Activated T-helper 1 cell treated with anti-CD3 and anti-CD28 coated beads, Interleukin-2, amount 50 U/mL, for 16 hours (primary cell): ENCODE data around the gene PAQR4.

Experiments
- DNase-seq, 2 donors: peaks; one replicate each; pipeline ENCODE4 v3.0.0-alpha.2; 2020; ENCODE audit warnings: low read depth in 1 of 2, low spot score in 1 of 2

Gene PAQR4

GRCh38 chr16:2964475-2965336 lies 4.4 kb upstream of the PAQR4 start:
- DNase-seq, result no peak

DNA sequence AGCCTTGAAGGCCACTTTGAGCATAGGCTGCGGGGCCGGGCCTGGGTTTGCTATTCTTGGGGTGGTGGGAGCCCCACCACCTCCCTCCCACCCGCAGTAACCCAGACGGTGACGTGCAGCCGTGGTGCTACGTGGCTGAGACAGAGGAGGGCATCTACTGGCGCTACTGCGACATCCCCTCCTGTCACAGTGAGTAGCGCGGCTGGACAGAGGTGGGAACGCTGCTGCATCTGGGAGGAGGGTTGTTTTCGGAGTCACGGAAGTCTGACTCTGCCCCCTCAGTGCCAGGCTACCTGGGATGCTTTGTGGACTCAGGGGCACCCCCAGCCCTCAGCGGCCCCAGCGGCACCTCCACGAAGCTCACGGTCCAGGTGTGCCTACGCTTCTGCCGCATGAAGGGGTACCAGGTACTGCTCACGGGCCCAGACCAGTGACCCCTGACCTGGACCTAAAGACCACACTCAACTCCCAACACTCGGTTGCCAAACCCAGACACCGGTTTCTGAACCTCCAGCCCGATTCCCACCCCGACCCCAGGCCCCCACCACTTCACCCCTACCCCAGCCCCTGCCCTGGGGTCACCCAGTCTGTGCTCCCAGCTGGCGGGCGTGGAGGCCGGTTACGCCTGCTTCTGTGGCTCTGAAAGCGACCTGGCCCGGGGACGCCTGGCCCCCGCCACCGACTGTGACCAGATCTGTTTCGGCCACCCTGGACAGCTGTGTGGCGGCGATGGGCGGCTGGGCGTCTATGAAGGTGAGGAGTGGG lies 2.9 kb upstream of the PAQR4 start:
- DNase-seq, result no peak

GRCh38 chr16:2966808-2967191 lies 2.3 kb upstream of the PAQR4 start:
- no peak for DNase-seq

DNA sequence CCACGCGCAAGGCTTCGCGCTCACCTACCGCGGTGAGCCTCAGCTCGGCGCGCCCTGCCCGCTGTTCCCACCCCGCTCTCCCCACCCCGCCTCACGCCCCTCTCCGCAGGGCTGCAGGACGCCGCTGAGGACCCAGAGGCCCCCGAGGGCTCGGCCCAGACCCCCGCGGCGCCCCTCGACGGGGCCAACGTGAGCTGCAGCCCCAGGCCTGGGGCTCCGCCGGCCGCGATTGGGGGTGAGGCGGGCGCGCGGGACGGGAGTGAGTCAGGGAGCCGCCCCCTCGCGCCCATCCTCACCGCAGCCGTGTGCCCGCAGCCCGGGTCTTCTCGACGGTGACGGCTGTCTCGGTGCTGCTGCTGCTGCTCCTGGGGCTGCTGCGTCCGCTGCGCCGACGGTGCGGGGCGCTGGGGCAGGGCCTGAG lies 1.9 kb upstream of the PAQR4 start:
- DNase-seq, result no peak

GRCh38 chr16:2967721-2968161 lies 1.4 kb upstream of the PAQR4 start:
- no peak for DNase-seq

DNA sequence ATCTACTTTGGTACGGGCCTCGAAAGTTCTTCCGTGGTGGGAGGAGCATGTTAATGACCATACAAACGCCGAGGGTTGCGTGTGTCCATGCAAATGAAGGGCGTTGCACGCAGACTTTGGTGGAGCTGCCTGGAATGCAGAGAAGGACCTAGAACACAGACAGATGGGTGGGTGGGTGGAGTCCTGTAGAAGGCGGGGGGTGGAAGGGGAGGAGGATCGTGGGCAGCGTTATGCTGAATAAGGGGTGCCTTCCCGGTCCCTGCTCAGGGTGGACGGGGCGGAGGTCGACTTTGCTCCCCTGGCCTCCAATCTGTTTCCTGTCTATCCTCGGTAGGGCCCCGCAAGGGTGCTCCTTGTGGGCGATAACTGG lies 795 bp upstream of the PAQR4 start:
- no peak for DNase-seq

DNA sequence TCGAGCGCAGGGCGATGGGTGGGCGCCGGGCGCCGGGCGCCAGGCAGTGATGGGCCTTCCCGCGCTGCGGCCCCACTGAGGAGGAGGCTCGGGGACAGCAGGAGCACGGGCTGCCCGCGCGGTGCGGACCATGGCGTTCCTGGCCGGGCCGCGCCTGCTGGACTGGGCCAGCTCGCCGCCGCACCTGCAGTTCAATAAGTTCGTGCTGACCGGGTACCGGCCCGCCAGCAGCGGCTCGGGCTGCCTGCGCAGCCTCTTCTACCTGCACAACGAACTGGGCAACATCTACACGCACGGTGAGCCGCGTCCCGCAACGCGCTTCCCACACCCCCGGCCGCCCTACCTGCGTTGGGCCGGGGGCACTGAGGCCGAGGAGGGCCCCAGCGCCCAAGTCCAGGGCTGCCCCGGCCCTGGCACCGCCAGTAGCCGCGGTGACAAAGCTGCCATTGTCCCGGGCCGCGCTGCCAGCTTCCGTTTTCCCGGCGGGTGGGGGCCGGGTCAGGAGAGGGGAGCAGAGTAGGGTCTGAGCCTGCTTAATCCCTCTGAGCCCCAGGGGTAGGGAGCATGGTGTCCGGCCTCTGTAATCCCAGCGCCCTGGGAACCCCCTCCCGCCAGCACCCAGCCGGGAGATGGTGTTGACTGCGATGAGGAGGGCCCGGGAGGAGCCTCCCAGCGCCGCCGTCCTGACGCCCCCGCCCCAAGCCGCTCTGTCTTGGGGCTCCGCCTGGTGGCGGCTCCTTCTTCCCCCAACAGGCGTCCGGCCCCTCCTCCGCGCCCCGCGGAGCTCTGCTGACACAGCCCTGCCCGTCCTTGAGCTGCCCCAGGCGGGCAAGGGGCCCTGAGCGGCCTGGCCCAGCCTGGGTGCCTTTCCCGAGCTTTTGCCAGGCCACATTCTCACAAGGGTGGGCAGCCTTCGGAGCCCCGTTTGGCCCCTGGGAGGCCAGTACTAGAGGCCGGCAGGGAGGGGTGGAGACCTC lies 685 bp downstream of the PAQR4 start:
- peak; percentile 20 to 59 for DNase-seq

GRCh38 chr16:2970563-2970962 lies 1.4 kb downstream of the PAQR4 start:
- DNase-seq, result no peak

- DNase-seq, result no peak
These were observed 2.2 kb downstream of the PAQR4 start for GRCh38 chr16:2971134-2971984.

DNA sequence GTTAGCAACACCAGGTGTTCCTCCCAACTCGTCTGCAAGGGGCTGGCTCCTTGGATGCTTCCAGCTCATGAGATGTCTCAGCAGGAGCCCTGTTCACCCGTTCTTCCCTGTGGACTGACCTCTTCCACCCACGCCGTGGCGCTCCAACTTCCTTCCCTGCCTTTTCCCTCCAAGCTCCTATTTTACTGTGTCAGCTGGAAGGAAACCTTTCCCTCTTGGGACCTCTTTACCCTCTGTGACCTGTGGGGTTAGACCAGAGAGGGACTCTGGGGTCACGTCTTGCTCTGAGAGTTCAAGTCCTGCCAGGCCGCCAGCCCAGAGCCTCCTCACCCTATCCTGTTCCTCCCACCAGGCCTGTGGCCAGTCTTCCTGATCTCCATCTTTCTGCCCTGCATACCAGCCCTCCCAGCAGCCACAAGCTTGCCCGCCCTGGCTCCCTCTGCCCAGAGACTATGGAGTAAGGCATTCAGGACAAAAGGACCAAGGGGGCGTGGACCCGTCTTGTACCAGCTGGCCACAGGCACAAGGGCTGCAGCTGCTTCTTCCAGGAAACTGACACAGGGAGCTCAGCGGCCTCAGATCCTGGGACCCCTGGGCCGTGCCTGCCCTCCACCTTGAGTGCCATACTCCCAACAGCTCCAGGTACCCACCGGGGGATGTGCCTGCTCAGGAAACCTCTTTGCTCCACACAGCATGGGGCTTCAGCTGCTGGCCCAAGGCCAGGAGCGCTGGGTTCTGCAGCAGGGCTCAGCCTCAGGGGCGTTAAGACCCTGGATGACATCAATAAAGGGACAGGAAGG lies 3.0 kb downstream of the PAQR4 start:
- no peak for DNase-seq

GRCh38 chr16:2973093-2973492 lies 3.9 kb downstream of the PAQR4 start:
- DNase-seq, result no peak

GRCh38 chr16:2973605-2974318 lies 4.6 kb downstream of the PAQR4 start:
- DNase-seq, result no peak

DNA sequence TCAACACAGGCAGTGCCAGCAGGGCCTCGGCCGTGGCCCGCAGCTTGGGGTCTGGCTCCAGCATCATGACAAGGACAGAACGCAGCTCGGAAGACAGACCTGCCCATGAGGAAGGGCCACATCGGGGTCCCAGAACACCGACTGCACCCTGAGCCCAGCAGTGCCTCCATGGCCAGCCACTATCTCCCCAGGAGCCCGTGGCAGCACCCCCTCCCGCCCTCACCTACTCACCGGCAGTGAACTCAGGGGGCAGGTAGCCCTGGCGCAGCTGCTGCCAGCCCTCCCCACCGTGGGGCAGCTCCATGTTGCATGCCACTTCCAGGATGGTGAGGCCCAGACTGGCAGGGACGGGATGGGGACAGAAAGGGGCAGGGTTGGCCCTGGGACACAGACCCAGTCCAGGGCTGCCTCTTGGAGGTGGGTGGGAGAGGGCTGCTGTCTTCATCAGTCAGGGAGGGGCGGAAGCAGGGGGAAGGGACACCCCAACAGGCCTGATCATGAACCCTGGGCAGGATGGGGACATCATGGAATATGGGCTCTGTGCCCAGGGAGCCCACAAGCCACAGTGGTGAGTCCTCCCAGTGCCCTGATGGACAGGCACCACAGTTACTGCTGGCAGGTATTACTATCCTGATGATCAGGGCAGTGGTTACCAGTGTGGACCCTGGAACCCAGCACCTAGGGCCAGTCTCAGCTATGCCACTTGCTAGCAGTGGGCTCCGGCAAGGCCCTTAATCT lies 5.3 kb downstream of the PAQR4 start:
- DNase-seq, result no peak

DNA sequence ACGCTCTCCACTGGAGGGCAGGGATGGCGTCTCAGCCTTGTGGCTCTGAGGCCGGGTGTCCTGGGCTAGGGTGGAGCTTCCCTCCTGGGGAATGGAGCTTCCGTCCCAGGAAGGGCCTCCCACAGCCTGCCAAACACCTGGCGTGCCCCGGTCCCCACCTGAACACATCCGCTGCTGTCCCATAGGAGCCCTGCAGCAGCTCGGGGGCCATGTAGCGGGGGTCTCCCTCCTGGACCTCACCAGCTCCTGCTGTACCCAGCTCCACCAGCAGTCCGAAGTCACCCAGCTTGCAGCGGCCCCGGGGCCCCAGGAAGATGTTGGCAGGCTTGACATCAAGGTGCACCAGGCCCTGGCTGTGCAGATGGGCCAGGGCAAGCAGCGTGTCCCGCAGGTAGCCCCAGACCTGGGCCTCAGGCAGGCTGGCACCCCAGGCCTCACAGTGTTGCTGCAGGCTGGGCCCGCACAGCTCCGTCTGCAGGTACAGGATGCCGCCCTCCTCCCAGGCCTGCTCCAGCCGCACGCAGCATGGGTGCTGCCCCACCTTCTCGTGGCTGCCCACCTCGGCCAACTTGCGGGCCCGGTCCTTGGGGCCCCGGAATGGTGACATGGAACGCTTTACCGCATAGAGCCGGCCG lies 6.1 kb downstream of the PAQR4 start:
- DNase-seq, result no peak

DNA sequence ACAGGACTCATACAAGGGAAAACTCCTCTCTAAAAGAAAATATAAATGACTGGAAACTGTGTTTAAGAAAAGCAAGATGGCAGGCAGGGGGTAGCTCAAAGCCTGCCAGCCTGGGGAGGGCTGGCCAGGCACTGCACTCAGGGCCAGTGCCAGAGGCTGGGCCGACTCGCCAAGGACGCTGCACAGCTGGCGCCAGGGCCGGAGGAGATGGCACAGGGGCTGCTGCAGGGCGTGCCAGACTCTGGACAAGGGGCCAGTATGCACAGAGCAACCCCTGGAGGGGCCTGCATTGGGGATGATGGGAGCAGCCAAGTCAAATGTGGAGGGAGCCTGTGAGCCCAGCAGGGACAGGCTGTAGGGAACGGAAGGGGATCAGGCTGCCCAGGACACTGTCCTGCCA lies 7.1 kb downstream of the PAQR4 start:
- DNase-seq, result no peak

- DNase-seq, result no peak
These were observed 7.5 kb downstream of the PAQR4 start for GRCh38 chr16:2976673-2977072.

DNA sequence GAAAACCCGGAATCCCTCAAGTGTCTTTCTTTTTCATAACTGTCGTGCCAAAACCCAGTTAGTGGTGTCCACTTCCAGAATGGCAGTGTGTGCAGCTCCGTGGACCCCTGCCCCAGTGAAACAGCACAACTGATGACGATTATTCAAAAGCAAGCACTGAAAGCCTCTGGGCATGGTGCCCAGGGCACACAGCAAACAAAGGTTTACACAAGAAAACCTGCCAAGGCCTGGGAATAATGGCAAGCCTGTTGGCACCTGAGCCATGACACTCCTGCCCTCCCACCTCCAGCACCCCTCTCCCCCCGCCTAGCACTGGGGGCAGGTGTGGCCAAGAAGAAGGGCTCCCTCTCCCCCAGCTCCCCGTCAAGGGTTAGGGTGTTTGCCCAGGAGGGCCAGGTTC lies 8.3 kb downstream of the PAQR4 start:
- DNase-seq, result no peak
